Measurements from ENCODE around the gene ZDHHC14.

- TF ChIP-seq CTCF (IDR thresholded peaks at IDR 0.05) (no peak), POLR2A (IDR thresholded peaks at IDR 0.05) (no peak), POLR2AphosphoS5 (IDR thresholded peaks at IDR 0.05) (peak; percentile 38), EP300 (IDR thresholded peaks at IDR 0.05) (no peak)
Measured at GRCh38 chr6:157379656-157380457, 1.1 kb upstream of the ZDHHC14 start.
